Measurements from ENCODE around the gene CARS2.
"Not testable (repeated sequence)": the region's sequence is repeated elsewhere in the genome, so short reads cannot be mapped to it uniquely, and the experiment has no call there.

The CARS2 gene

DNA sequence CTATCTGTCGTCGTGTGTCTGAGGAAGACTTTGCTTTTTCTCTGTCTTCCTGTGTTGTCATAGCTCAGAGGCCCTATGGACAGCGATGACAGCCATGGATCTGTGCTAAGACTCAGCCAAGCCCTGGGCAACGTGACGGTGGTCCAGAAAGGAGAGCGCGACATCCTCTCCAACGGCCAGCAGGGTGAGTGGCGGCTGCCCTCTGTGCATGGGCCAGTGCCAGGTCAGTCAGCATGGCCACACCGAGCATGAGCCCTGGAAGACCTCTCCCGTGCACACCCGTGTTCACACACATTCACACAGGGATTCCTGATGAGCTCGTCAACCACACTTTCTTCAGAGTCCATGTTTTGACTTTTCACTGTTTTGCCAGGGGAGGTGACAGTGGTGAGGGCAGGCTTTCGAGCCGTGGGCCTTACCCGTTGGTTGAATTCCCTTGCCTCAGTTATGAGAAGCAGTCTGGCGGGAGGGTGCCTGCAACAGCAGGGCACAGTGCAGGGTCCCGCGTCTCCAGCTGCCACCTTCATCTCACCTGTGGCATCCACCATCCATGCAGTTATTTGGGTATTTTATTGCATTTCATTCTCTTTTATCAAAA, 70.4 kb downstream of the CARS2 start:
- DNase-seq: no peak

DNA sequence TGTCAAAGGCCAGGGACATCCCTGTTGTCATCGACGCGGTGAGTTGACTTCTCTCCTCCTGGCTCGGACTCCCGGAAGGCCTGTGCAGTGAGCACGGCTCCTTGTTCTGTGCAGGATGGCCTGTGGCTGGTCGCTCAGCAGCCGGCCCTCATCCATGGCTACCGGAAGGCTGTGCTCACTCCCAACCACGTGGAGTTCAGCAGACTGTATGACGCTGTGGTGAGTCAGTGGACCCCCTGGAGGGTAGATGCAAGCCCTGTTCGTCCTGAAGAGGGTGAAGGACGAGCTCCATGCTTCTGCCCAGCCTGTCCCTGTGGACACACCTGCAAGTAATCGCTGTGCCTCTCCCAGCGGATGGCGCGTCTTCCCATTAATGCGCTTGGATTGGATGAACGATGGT, 71.4 kb downstream of the CARS2 start:
- no peak for DNase-seq

DNA sequence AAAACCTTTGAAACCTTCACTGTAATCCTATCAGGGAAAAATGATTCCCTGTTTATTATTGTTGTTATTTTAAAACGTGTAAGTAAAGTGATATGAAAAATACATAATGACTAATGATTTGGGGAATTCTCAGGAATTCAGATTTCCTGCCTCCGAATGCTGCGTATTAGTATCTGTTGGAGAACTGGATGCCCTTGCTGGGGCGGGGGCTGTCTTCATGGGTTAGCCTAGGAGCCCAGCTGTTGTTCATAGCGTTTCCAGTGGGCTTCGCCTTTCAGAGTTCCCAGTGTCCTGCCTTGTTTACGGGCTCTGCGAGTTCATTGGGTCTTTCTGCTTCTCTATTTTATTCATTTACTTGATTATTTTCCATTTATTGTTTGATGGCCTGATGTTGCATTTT, 72.1 kb downstream of the CARS2 start:
- DNase-seq: peak; percentile 10

DNA sequence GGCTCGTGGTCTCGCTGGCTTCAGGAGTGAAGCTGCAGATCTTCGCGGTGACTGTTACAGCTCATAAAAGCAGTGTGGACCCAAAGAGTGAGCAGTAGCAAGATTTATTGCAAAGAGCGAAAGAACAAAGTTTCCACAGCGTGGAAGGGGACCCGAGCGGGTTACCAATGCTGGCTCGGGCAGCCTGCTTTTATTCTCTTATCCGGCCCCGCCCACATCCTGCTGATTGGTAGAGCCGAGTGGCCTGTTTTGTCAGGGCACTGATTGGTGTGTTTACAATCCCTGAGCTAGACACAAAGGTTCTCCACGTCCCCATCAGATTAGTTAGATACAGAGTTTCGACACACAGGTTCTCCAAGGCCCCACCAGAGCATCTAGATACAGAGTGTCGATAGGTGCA, 73.7 kb downstream of the CARS2 start:
- DNase-seq: not testable (repeated sequence)

DNA sequence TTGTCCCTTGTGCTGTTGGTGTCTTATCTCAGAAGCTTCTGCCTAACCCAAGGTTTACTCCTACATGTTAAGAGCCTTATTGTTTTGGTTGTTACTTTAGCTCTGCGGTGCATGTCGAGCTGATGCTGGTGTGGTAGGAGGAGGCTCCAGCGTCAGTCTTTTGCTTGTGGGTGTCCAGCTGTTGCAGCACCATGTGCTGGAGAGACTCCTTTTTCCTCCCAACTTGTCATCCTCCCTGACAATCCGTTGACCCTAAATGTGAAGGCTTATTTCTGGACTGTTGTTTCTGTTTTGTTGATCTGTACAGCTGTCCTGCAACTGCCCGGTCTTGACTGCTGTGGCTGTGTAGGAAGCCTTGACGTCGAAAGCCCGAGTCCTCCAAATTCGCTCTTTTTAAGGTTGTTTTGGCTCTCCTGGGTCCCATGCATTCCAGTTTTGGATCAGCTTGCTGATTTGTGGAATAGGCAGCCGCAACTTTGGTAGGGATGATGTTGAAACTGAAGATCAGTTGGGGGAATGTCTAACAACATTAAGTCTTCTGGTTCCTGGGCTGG, 75.3 kb downstream of the CARS2 start:
- DNase-seq: peak; percentile 23

DNA sequence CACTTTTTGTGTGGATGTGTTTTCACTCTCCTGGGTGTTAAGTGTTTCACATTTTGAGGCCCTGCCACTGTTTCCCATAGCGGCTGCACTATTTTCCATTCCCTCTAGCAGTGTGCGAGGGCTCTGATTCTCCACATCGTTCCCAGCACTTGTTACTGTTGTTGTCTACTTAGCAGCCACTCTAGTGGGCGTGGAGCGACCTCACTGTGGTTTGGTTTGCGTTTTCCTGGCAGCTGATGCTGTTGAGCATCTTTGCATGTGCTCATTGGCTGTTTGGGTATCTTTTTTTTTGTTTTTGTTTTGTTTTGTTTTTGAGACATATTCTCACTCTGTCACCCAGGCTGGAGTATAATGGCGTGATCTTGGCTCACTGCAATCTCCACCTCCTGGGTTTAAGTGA, 76.2 kb downstream of the CARS2 start:
- peak; percentile 9 for DNase-seq

DNA sequence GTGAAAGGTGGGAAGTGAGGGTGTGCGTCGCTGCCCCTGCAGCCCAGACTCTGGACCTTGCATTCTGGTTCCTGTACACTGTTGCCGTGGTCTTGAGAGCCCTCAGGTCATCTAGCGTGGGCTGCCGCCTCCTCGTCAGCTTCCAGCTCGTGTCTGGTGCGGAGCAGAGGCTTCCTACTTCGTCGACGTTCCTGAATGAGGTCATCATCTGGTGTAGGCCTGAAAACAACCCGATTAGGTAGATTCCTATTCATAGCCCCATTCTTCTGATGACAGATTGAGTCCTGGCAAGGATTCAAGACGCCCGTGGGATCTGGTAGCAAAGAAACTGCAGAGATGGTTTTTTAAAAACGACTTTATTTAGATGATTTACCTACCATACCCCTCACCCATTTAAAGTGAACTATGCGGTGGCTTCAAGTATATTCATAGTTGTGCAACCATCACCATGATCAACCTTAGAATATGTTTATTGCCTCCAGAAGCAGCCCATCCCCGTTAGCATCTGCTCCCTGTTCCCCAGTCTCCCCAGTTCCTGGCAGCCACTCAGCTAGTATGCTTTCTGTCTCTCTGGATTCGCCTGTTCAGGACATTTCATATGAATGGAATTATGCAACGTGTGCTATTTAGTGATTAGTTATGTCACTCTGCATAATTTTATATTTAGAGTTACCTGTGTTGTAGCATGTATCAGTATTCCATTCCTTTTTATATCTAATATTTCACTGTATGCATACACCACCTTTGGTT, 76.8 kb downstream of the CARS2 start:
- no peak for DNase-seq

DNA sequence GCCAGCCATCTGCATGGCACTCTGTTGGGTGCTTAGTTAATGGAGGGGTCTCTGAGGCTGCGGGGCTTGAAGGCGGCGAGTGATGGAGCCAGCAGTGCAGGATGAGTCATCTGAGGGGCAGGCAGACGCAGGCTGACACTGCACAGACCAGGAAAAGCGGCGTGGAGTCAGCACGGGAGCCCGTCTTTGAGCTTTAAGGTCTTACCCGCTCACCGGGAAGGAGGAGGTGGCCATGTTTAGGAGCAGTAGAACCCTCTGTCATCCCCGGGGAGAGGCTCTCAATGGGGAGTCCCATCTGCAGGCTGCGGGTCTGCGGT, 77.5 kb downstream of the CARS2 start:
- DNase-seq: peak; percentile 11

DNA sequence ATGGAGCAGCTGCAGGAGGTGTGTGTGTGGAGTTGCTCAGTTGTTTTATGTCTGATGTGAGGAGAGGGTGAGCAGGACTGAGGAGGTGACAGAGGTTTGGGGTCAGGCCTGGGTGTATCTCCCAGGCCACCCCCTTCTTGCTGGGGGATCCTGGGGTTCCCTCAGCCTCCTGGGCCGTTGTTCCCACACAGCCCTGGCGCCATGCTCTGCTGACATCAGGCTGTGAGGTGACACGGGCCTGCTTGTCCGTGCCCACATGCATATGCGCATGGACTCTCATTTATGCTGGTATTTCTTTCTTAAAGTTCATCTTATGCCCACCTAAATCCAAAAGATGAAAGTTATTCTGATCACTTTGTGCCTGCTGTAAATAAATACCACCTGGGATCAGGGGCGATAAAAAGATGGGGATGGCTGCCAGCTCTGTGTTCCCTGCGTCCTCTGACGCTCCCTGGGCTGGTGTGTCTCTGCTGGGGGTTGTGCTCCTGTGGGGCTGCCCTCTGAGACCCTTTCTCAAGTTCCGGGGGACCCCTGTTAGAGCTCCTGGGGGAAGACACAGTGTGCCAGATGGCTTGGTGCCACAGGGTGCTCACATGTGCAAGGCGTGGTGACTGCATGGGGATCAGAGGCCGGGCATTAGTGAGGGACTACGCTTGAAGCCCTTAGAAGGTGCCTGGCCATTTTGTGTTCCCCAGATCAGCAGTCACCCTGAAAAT, 78.0 kb downstream of the CARS2 start:
- peak; percentile 18 for DNase-seq

DNA sequence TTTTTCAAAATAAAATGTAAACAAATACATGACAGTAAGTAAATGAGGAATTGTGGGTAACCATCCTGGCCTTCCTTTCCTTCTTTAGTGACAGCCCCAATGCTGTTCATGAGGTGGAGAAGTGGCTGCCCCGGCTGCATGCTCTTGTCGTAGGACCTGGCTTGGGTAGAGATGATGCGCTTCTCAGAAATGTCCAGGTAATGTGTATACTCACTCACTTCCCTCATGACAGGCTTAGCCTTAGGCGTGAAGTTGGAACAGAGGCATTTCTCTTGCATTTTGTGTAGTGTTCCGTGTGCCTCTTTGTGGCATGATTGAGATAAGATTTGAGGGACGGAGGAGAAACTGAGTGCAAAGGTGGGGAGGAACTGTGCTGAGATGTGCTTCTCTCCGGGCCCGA, 78.6 kb downstream of the CARS2 start:
- no peak for DNase-seq

DNA sequence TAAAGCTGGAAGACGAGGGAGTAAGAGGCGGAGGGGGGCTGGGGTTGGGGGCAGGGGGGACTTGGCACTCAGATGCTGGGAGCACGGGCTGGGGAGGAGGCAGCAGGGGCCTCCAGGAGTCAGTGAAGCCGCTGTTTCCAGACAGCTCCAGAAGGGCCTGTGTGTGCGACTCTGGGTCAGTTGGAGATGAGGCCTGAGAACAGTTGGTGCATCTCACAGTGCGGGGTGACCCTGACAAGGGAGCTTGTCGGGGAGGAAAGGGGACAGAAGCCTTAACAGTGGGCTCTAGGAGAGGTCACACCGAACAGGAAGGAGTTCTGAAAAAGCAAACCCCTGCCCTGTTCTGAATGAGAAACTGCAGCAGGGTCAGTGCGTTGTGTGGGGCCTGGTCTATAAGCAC, 79.4 kb downstream of the CARS2 start:
- DNase-seq: no peak

DNA sequence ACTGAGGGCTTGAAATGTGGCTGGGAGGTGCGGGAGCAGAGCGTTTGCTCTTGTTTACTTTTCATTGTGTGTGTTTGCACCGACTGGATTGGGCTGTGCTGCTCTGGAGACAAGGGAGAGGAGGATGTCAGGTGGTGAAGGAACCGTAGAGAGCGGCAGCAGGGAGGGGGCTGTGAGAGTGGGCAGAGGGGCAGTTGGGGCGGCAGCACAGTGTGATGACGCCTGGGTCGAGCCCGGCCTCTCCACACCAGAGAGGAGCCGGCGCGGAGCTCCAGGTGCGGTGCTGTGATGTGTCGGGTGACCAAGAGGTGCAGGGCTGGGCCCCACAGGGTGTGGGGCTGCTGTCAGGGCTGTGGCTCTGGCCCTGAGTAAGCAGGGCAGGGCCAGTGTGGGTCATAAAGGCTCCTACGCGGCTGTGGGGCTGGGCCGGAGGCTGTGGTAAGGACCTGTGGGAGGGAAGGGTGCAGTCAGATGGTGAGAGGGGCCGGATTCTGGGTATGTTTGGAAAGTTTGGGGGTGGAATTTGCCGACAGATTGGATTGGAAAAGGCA, 80.1 kb downstream of the CARS2 start:
- peak; percentile 25 for DNase-seq

DNA sequence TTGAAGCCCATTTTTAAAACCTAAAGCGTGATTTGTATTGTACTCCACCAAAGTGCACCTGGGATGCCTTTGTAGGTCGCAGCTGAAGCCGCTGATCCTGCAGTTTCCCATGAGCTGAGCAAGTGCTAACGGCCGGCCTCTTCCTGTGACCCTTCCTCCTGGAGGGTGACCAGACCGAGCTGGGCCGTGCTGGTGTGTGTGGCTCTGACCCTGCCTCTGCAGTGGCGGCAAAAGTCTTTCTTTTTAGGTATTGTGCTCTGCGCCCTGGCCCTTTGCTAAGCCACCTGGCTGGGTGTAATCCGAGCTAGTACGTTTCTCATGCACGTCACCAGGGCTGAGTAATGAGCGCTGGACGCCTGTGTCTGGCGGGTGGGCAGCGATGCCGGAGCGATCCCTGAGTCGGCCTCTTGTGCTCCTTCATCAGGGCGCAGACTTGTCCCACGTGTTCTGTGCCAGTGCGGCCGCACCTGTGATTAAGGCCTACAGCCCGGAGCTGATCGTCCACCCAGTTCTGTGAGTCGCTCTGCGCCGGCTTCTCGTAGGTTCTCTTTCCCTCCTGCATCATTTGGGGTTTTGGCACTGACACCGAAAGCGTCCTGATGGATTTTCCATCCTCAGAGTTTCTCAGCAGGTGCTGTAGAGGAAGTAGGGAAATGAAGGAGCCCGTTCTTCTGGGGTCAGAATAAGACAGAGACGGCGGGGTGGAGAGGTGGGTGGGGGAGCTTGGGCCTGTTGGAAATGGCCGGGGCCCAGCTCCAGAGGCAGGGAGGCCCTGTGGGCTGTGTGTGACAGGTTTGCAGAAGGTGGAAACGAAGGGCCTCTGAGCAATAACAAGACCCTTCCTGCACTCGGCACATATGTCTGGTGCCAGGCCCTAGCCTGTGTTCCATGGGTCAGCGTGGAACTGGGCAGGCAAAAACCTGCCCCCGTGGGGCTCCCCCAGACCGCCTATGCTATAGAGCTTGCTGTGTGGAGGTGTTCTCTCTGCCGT, 80.9 kb downstream of the CARS2 start:
- DNase-seq: peak; percentile 20

DNA sequence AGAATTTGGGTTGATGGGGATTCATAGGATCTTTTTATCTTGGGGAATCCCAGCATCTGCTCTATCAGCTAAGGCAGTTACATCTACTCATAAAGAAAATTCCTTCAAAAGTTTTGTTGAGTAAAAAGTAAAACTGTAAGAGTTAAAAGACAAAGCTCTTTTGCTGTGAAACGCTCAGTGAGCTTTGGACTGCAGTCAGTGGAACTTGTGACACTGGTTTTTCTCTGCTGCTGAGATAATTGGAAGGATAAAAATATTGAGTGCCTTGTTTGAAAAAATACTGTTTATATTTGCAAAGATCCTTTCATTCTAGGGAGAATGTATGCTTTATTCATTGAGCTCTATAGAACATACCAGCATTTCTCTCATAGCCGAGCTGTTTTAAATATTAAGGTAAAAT, 85.3 kb downstream of the CARS2 start:
- no peak for DNase-seq

DNA sequence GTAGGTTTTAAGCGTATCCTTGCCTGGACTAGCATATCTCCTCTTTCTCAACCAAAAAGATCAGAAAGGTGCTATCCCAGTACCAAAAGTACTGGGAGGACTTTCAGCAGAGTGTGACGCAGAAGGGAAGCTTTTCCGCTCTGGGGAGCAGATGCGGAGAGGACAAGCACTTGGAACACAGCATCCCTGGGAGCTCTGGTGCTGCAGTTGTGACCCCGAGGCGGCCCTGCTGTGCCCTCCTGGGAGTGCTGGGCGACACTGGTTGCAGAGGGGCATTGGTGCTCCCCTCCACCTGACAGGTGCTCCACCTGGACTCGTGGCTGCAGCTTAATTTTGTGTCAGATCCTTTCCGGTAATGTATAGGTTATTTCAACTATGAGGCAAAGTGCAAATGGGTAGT, 87.1 kb downstream of the CARS2 start:
- DNase-seq: no peak

DNA sequence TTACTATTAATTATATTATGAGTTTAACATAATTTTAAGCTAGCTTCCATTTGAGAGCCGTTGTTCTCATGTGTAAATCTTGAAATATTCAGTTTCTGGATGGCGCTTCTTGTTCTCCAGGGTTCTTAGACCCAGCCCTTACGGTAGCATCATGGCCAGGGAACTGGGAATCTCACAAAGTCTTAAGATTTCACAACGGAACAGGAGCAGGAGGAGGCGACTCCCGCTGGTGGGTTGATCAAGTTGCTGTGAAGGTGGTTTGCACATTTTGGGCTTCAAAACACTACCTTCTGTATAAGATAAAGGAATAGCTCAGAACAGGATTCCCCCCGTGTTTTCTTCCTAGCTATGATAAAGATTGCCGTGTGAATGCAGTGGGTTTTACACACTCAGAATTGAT, 87.7 kb downstream of the CARS2 start:
- no peak for DNase-seq

DNA sequence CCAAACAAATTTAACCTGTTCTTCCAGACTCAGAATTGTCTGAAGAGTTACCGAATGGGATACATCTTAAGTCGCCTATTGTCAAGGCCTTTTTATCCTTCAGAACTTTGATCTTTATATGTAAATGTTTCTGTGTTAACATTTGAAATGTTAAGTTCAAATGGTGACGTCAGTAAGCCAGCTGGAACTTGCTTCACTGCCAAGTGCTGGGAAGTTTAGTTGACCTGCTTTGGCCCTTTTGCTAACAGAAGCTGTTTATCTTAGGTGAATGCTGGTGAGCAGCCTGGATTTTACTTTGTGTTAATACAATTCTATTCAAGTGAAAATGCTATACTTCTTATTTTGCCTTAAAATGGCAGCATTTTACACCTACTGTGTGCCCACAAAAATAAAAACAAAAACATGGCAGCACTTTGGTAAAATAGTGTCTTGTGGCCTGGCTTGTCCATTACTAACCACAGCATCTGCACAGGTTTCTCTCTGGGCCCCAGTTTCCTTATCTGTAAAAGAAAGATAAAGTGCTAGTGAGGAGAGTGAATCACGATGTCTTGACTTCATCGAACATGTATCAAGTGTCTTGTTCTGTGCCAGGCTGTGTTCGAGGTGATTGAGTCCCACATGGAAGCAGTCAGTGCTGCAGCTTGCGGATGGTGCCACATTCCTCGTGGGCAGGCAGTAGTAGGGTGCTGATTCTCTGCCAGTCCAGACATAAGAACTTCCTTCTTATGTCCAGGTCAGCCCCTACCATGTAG, 88.4 kb downstream of the CARS2 start:
- DNase-seq: no peak

DNA sequence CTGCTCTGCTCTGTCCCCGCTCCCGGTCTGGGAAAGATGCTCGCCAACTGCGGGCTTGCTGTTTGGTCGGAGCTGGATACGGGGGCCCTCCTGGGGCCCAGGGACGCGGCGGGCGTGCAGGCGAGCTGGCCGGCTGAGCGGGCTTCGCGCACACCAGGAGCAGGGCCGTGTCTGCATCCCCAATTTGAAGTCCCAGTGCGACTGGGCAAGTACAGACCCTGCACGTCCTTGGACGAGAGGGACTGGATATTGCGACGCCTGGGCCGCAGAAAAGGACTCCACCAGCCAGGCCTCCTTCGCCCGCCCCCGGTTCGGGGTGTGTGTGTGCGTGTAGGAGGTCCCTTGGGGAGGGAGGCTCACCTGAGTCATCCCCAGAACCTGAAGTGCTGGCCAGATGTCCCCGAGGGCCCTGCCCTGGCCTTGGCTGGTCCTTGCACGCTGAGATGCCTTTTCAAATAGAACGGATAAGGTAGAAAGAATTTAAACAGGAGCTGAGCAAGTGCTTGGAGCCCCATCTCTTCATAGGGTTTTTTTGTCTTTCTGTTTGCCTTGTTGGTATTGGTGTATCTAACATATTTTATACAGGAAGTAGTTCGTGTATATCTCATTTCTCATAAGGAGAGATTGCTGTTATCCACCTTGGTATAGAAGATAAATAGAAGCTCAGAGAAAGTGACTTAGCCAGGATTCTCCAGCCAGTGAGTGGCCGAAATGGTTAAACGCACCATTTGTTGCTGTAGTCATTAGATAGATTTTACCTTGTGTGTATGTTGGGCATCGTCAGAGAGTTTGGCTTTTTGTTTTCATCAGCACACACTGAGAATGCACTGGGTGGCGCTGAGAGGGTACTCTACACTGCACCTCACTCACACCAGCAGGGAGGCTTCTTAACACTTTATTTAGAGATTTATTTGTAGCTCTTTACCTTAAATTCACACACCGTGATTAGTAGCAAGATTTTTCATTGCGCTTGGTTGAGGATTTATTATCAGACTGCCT, 89.5 kb downstream of the CARS2 start:
- no peak for DNase-seq

DNA sequence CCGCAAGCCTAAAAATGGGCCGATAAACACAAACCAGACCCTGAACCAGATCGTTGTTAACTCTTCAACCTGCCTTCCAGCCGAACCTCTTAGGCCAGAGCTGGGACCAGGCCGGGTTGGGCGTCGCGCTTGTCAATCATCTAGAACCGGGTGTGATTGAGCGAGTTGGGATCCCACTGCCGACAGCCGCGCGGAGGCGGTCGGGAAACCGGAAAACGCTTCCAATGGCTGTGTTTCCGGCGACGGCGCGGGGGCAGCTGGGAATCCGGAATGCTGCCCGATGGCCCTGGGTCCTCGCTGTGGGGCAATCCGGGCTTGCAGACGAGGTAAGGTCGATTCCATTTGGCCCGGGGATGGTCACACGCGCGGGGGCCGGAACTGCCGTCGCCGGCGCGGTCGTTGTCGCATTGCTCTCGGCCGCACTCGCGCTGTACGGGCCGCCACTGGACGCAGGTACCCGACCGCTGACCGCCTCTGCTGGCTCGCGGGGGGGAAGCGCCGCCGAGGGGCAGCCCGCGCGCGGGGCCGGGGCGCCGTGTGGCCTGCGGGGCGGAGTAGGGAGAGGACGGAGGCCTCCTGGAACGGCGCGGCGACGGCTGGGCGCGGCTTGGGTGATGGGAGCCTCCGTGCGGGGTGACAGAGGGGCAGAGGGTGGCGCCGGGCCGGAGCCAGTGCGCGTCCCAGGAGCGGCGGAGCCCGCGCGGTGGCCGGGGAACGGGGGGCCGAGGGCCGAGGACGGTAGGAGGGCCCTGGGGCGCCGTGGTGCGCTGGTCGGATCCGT, 90.4 kb downstream of the CARS2 start, which contains the start of gene NAXD:
Gene NAXD, plus strand, starts transcription at position 224 of the 781 bp plus-strand sequence. Its CDS starts 57 bp downstream, at position 281.
- peak; percentile 96 for DNase-seq

DNA sequence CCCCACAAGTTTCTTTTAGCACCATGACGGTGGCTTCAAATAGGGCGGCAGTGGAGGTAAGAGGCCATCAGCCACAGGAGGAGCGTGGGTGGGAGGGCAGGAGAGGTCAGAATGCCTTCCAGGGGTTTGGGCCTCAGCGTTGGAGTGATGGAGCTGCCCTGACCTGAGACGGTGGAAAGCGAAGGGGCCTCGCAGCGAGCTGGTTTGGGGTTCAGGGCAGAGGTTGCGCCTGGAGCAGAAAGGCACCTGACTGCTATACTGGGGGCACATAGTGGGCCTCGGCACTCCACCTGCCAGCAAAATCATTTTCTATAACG, 91.0 kb downstream of the CARS2 start:
- no peak for DNase-seq

All from left hindlimb (tissue), 1 donor.